Measurements from ENCODE around the gene SPATA9. TPM values are rescaled to one million over a fixed set of nuclear protein-coding genes. Genes with fewer than 3 reads are reported as not detected.

Gene SPATA9
- polyA plus RNA-seq, 1 experiment, result 2.4 TPM

- POLR2A ChIA-PET, result no interaction called here
- Histone ChIP-seq H3K4me3 (ENCODE audit: low read depth, low read length) (no peak overlapping the region), H3K9me3 (ENCODE audit: control insufficient read depth, insufficient read depth, low read length) (no peaks in the 10 kb centered on the region), H3K27ac (ENCODE audit: low read depth, low read length) (no peak overlapping the region), H3K27me3 (ENCODE audit: control insufficient read depth, insufficient read depth, low read length) (no peaks in the 10 kb centered on the region)
- no peak for TF ChIP-seq CTCF (IDR thresholded peaks at IDR 0.05; ENCODE audit: low read depth, low read length)
- CTCF ChIA-PET, result interaction anchor here (0.6 to 1.4 kb wide), 3 partner anchors 37 to 776 kb away, joined by 3 to 7 read pairs (median 3); no protein-coding TSS in a partner anchor
- DNase-seq (ENCODE audit: low read depth, low spot score), result no peak
Measured at GRCh38 chr5:95701074-95701473, 18.3 kb upstream of the SPATA9 start.

GRCh38 chr5:95699337-95699736 is 16.5 kb upstream of the SPATA9 start:
- no peaks in the 10 kb centered on the region for H3K27me3 ChIP-seq (ENCODE audit: control insufficient read depth, insufficient read depth, low read length)
- CTCF ChIA-PET, result interaction anchor here (0.8 to 1.2 kb wide), 2 partner anchors 35 to 150 kb away, joined by 4 to 5 read pairs; no protein-coding TSS in a partner anchor
- DNase-seq (ENCODE audit: low read depth, low spot score), result no peak
- H3K4me3 ChIP-seq (ENCODE audit: low read depth, low read length), result no peak overlapping the region
- no peak for TF ChIP-seq CTCF (IDR thresholded peaks at IDR 0.05; ENCODE audit: low read depth, low read length)
- H3K27ac ChIP-seq (ENCODE audit: low read depth, low read length), result no peak overlapping the region
- POLR2A ChIA-PET, result no interaction called here
- H3K9me3 ChIP-seq (ENCODE audit: control insufficient read depth, insufficient read depth, low read length), result no peaks in the 10 kb centered on the region

- Histone ChIP-seq H3K9me3 (ENCODE audit: control insufficient read depth, insufficient read depth, low read length) (no peaks in the 10 kb centered on the region), H3K27ac (ENCODE audit: low read depth, low read length) (no peak overlapping the region), H3K4me3 (ENCODE audit: low read depth, low read length) (no peak overlapping the region), H3K27me3 (ENCODE audit: control insufficient read depth, insufficient read depth, low read length) (no peaks in the 10 kb centered on the region)
- TF ChIP-seq CTCF (IDR thresholded peaks at IDR 0.05; ENCODE audit: low read depth, low read length), result no peak
- CTCF ChIA-PET, result interaction anchor here (0.6 to 2.5 kb wide), 4 partner anchors 15 to 149 kb away, joined by 3 to 14 read pairs (median 4); no protein-coding TSS in a partner anchor
- no peak for DNase-seq (ENCODE audit: low read depth, low spot score)
- POLR2A ChIA-PET, result no interaction called here
Measured at GRCh38 chr5:95697781-95698681, 15.2 kb upstream of the SPATA9 start.

GRCh38 chr5:95690333-95690732 is 7.5 kb upstream of the SPATA9 start:
- TF ChIP-seq CTCF (IDR thresholded peaks at IDR 0.05; ENCODE audit: low read depth, low read length), result no peak
- CTCF ChIA-PET, result no interaction called here

GRCh38 chr5:95689680-95690079 is 6.9 kb upstream of the SPATA9 start:
- Histone ChIP-seq H3K4me3 (ENCODE audit: low read depth, low read length) (no peak overlapping the region), H3K27me3 (ENCODE audit: control insufficient read depth, insufficient read depth, low read length) (no peaks in the 10 kb centered on the region), H3K27ac (ENCODE audit: low read depth, low read length) (no peak overlapping the region), H3K9me3 (ENCODE audit: control insufficient read depth, insufficient read depth, low read length) (no peaks in the 10 kb centered on the region)
- TF ChIP-seq CTCF (IDR thresholded peaks at IDR 0.05; ENCODE audit: low read depth, low read length), result no peak
- ChIA-PET CTCF (no interaction called here), POLR2A (no interaction called here)
- no peak for DNase-seq (ENCODE audit: low read depth, low spot score)

More at GRCh38 chr5:95690333-95690732, 7.5 kb upstream of the SPATA9 start:
- POLR2A ChIA-PET, result no interaction called here
- Histone ChIP-seq H3K9me3 (ENCODE audit: control insufficient read depth, insufficient read depth, low read length) (no peaks in the 10 kb centered on the region), H3K27ac (ENCODE audit: low read depth, low read length) (no peak overlapping the region), H3K27me3 (ENCODE audit: control insufficient read depth, insufficient read depth, low read length) (no peaks in the 10 kb centered on the region), H3K4me3 (ENCODE audit: low read depth, low read length) (no peak overlapping the region)
- DNase-seq (ENCODE audit: low read depth, low spot score), result no peak

Measured in AG04450 (cell line).